GM23248 (cell line): Measurements from ENCODE around the gene MCTP2. TPM values are rescaled to one million over a fixed set of nuclear protein-coding genes. Genes with fewer than 3 reads are reported as not detected.

Source experiments
- DNase-seq: peaks from one replicate; pipeline ENCODE4 v3.0.0-alpha.2; 2015
- H2AFZ ChIP-seq: fragments of 200-600 bp; sonication (generic); 2 replicates; pipeline ENCODE4 v1.6.1; 2016; ENCODE audit warnings: antibody characterized with exemption
- H3F3A ChIP-seq: fragments of 200-600 bp; sonication (generic); 2 replicates; pipeline ENCODE4 v1.6.1; 2016; ENCODE audit warnings: mild to moderate bottlenecking, antibody characterized with exemption, mixed run types; ENCODE audit not compliant: insufficient read depth
- H3K27ac ChIP-seq: fragments of 200-600 bp; sonication (generic); 2 replicates; pipeline ENCODE4 v1.5.1; 2016; ENCODE audit warnings: mild to moderate bottlenecking
- H3K27me3 ChIP-seq: fragments of 200-600 bp; sonication (generic); replicated peaks from 2 replicates; pipeline ENCODE4 v1.6.1; 2016; ENCODE audit warnings: mild to moderate bottlenecking; ENCODE audit not compliant: insufficient read depth
- H3K36me3 ChIP-seq: fragments of 200-600 bp; sonication (generic); 2 replicates; pipeline ENCODE4 v1.6.1; 2016; ENCODE audit warnings: low read depth, mild to moderate bottlenecking
- H3K4me1 ChIP-seq: fragments of 200-600 bp; sonication (generic); 2 replicates; pipeline ENCODE4 v1.6.1; 2016; ENCODE audit warnings: mild to moderate bottlenecking; ENCODE audit not compliant: insufficient read depth
- H3K4me2 ChIP-seq: fragments of 200-600 bp; sonication (generic); one replicate; pipeline ENCODE4 v1.6.1; 2016; ENCODE audit warnings: mild to moderate bottlenecking; ENCODE audit not compliant: unreplicated experiment
- H3K4me3 ChIP-seq: fragments of 200-600 bp; sonication (generic); 2 replicates; pipeline ENCODE4 v1.5.1; 2016; ENCODE audit warnings: mild to moderate bottlenecking
- H3K79me2 ChIP-seq: fragments of 200-600 bp; sonication (generic); 2 replicates; pipeline ENCODE4 v1.6.1; 2016; ENCODE audit warnings: mild to moderate bottlenecking; ENCODE audit not compliant: insufficient read depth
- H3K9ac ChIP-seq: fragments of 200-600 bp; sonication (generic); 2 replicates; pipeline ENCODE4 v1.6.1; 2016; ENCODE audit warnings: mild to moderate bottlenecking
- H3K9me2 ChIP-seq: fragments of 200-600 bp; sonication (generic); 2 replicates; pipeline ENCODE4 v1.6.1; 2016; ENCODE audit warnings: mixed run types, mild to moderate bottlenecking, moderate library complexity; ENCODE audit not compliant: insufficient read depth
- H3K9me3 ChIP-seq: fragments of 200-600 bp; sonication (generic); one replicate; pipeline ENCODE4 v1.6.1; 2017; ENCODE audit warnings: low read depth
- H4K20me1 ChIP-seq: fragments of 200-600 bp; sonication (generic); 2 replicates; pipeline ENCODE4 v1.6.0; 2016; ENCODE audit not compliant: insufficient read depth
- EZH2 ChIP-seq: fragments of 200-600 bp; sonication (generic); IDR thresholded peaks from 2 replicates; pipeline ENCODE4 v1.6.1; 2018; ENCODE audit warnings: antibody characterized with exemption, mild to moderate bottlenecking; ENCODE audit not compliant: insufficient read depth, poor library complexity, severe bottlenecking
- EZH2phosphoT487 ChIP-seq: fragments of 200-600 bp; sonication (generic); IDR thresholded peaks from 2 replicates; pipeline ENCODE4 v1.6.1; 2018; ENCODE audit warnings: antibody characterized with exemption, moderate library complexity, mild to moderate bottlenecking, low read depth; ENCODE audit not compliant: insufficient read depth
- WGBS, 2 experiments: methylation state at CpG; one replicate each; pipeline ENCODE4 v1.1.6; 2015 to 2017; ENCODE audit warnings: low lambda C conversion rate in 2 of 2, low coverage in 1 of 2; ENCODE audit errors: missing lambda C conversion rate in 2 of 2; 5-methylcytosine and 5-hydroxymethylcytosine counted together
- in situ Hi-C: fragments of 300-500 bp; cut with MboI; formaldehyde crosslinking; loops from 2 replicates; pipeline ENCODE4 v1.15.0; 2020
- polyA plus RNA-seq: library from polyadenylated mRNA; unstranded; fragments of >200 nt; fragmentation: Nextera tagmentation; extraction: Ambion mirVana; gene quantifications from 2 replicates; pipeline ENCODE4 v1.2.1, GENCODE V29; 2016
- total RNA-seq: library from RNA; depleted of rRNA; stranded (reverse); fragments of >200 nt; shearing (Covaris generic); gene quantifications from 2 replicates; pipeline ENCODE4 v1.2.3, GENCODE V29; 2014

Gene MCTP2
- total and polyA plus RNA-seq, 2 experiments from 2014 or later = 0.70 to 0.97 TPM

DNA sequence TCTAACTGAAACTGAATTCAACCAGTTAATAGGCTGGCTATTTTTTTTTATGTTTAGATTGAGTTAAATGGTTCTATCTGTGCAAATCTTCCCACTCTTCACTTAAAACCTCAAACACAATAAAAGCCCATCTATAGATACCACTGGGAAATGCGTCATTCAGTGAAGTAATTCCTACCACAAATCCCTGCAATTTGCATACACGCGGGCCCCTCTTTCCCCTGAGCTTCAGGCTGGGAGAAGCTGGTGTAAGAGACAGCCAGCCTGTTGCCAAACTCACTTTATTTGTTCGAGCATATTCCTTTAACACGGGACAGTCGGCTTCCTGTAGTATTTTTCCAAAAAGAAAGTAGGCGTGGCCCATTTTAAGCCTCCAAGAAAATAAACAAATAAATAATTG lies 26.0 kb upstream of the MCTP2 start:
- Histone ChIP-seq H4K20me1 (no peaks in the 10 kb centered on the region), H3K4me1 (no peaks in the 10 kb centered on the region), H3K79me2 (no peaks in the 10 kb centered on the region), H3K9me2 (no peaks in the 10 kb centered on the region), H3K4me2 (no peak overlapping the region), H3K9ac (no peak overlapping the region), H3K36me3 (no peaks in the 10 kb centered on the region), H3K4me3 (no peak overlapping the region), H2AFZ (no peak overlapping the region), H3K27ac (no peak overlapping the region), H3F3A (no peaks in the 10 kb centered on the region), H3K9me3 (no peaks in the 10 kb centered on the region), H3K27me3 (no peaks in the 10 kb centered on the region)
- WGBS, 2 experiments = 72 to 75% methylated on average over 7 of the region's 7 CpGs
- no peak for DNase-seq
- in situ Hi-C loops = no loop called here
- TF ChIP-seq EZH2phosphoT487 (no peak), EZH2 (no peak)

DNA sequence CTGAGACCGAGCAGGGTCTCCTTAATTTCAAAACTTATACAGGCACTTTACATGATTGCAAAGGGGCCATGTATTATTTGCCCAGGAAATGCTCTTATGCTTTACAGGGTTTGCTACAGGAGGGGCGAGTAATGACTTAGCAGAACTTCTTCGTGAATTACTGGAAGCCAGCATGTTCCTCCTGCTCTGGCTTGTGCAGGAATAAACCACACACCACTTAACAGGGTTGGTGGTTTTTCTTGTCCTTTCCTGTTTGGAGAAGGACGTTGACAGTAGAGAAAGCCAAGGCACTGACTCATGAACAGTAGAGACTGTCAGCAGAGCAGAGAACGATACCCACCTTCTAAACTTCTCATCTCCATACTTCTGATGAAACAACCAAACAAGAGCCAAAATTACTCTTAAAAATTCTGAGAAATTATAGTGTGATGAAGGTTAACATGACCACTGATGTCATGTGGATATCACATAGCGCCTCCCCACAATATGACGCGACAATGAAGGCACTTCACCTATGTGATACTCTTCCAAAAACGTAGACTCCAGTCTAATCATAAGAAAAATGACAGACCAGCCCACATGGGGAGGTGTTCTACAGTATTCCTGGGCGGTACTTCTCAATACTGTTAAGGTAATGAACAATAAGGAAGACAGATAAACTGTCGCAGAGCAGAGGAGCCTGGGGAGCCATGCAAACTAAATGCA lies 24.7 kb upstream of the MCTP2 start:
- Histone ChIP-seq H3K27me3 (no peaks in the 10 kb centered on the region), H4K20me1 (no peaks in the 10 kb centered on the region), H3K4me1 (no peaks in the 10 kb centered on the region), H3K9me3 (no peaks in the 10 kb centered on the region), H3K9ac (no peak overlapping the region), H3K36me3 (no peaks in the 10 kb centered on the region), H2AFZ (no peak overlapping the region), H3K79me2 (no peaks in the 10 kb centered on the region), H3K4me3 (no peak overlapping the region), H3K4me2 (no peak overlapping the region), H3K9me2 (no peaks in the 10 kb centered on the region), H3K27ac (no peak overlapping the region), H3F3A (no peaks in the 10 kb centered on the region)
- TF ChIP-seq EZH2 = no peak
- TF ChIP-seq EZH2phosphoT487 = no peak
- 55 to 60% methylated on average over 11 of the region's 11 CpGs for WGBS, 2 experiments
- in situ Hi-C loops = no loop called here
- DNase-seq = peak; percentile 38

DNA sequence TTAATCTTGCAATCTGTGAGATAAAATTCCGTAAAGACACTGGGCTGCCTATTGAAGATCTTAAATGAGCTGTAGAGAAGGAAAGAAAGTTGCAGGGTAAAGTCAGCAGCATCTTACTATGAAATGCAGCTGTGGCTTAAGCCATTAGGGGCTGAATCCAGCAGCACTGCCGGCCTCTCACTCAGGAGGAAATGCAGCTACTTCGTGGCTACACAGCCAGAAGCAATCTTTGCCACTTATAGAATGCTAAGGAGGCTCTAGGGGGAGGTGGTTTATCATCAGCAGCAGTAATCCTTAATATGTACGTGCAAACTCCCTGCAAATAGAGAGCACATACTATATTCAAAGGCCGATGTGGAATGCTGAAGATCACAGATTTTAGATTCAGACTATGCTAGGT lies 19.1 kb upstream of the MCTP2 start:
- Histone ChIP-seq H3F3A (no peaks in the 10 kb centered on the region), H2AFZ (no peak overlapping the region), H3K4me3 (no peak overlapping the region), H3K9me2 (no peaks in the 10 kb centered on the region), H3K36me3 (no peaks in the 10 kb centered on the region), H3K27me3 (no peaks in the 10 kb centered on the region), H3K9me3 (no peaks in the 10 kb centered on the region), H3K9ac (no peak overlapping the region), H3K79me2 (no peaks in the 10 kb centered on the region), H3K27ac (no peak overlapping the region), H4K20me1 (no peaks in the 10 kb centered on the region), H3K4me2 (no peak overlapping the region), H3K4me1 (no peaks in the 10 kb centered on the region)
- DNase-seq = no peak
- in situ Hi-C loops = no loop called here
- TF ChIP-seq EZH2phosphoT487 = no peak
- TF ChIP-seq EZH2 = no peak
- 24 to 27% methylated on average over 5 of the region's 5 CpGs for WGBS, 2 experiments

DNA sequence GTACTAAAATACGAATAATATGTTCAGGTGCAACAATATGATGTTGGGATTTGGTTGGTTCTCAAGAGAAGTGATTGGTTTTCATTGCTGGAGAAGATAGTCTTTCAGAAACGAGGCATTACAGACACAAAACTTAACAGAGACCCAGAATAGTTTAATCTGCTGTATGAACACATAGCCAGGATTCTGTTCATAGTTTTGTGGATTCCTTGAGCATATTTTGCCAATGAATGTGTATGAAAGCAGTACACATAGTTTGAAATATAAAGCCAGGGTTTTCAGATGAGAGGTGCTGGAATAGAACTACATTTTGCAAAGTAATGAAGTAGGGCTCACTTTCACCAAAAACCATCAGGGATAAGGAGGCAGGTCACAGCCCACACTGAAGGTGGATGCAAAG lies 5.7 kb upstream of the MCTP2 start:
- Histone ChIP-seq H4K20me1 (no peaks in the 10 kb centered on the region), H3K9me3 (no peaks in the 10 kb centered on the region), H3K27me3 (0 out of 2 replicates have a peak, but pooled peaks cover 3% of the 10 kb centered on the region), H3K4me1 (peaks cover 11% of the 10 kb centered on the region), H3K27ac (no peak overlapping the region), H3K4me2 (peak overlapping the region; percentile 37), H3K9me2 (no peaks in the 10 kb centered on the region), H3K4me3 (peak overlapping the region; percentile 21; the same call in 1 of the 2 replicates), H3F3A (peaks cover 8% of the 10 kb centered on the region; the same call in 1 of the 2 replicates), H3K9ac (no peak overlapping the region), H3K79me2 (no peaks in the 10 kb centered on the region), H2AFZ (0 out of 2 replicates have a peak overlapping the region, but pooled peaks have one; percentile 27), H3K36me3 (no peaks in the 10 kb centered on the region)
- WGBS, 2 experiments = 11 to 14% methylated on average over 2 of the region's 2 CpGs
- TF ChIP-seq EZH2 (no peak), EZH2phosphoT487 (no peak)
- in situ Hi-C loops = no loop called here
- DNase-seq = peak; percentile 31

DNA sequence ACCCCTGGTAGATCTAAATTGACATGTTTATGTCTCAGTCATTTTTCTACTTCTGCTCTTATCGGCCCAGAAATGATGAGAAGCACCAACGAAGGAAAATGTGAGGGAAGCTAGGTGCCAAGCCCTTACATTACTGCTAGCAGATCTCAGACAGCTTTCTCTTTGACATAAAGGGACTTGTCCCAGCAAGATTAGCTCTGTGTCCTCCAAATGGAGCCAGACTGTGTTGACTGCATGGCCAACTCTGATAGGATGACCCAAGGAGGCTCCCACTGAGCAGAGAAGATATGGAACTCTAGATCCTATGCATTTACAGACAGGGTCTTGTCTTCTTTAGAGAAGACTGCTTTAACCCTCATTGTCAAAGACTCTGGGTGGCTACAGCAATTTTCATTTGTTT lies 2.8 kb upstream of the MCTP2 start:
- no peaks in the 10 kb centered on the region for H3K79me2 ChIP-seq
- H3K9me3 ChIP-seq = no peaks in the 10 kb centered on the region
- 0 out of 2 replicates have a peak, but pooled peaks cover 3% of the 10 kb centered on the region for H3K27me3 ChIP-seq
- peaks cover 11% of the 10 kb centered on the region for H3K4me1 ChIP-seq
- TF ChIP-seq EZH2phosphoT487 = no peak
- TF ChIP-seq EZH2 = no peak
- no peaks in the 10 kb centered on the region for H3K36me3 ChIP-seq
- in situ Hi-C loops = no loop called here
- H3K4me3 ChIP-seq = no peak overlapping the region
- peaks cover 8% of the 10 kb centered on the region; the same call in 1 of the 2 replicates for H3F3A ChIP-seq
- WGBS, 2 experiments = 64 to 65% methylated on average over 2 of the region's 2 CpGs
- no peak overlapping the region for H3K27ac ChIP-seq
- H2AFZ ChIP-seq = no peak overlapping the region
- H4K20me1 ChIP-seq = no peaks in the 10 kb centered on the region
- H3K9me2 ChIP-seq = no peaks in the 10 kb centered on the region
- DNase-seq = no peak
- H3K4me2 ChIP-seq = no peak overlapping the region
- H3K9ac ChIP-seq = no peak overlapping the region
